HuH-7.5 (cell line): ENCODE data around the gene HBE1.
"Not testable (repeated sequence)": the region's sequence is repeated elsewhere in the genome, so short reads cannot be mapped to it uniquely, and the experiment has no call there.

Experiments
- DNase-seq: peaks from one replicate; pipeline ENCODE4 v3.0.0; 2011; ENCODE audit warnings: low spot score

HBE1 gene

DNA sequence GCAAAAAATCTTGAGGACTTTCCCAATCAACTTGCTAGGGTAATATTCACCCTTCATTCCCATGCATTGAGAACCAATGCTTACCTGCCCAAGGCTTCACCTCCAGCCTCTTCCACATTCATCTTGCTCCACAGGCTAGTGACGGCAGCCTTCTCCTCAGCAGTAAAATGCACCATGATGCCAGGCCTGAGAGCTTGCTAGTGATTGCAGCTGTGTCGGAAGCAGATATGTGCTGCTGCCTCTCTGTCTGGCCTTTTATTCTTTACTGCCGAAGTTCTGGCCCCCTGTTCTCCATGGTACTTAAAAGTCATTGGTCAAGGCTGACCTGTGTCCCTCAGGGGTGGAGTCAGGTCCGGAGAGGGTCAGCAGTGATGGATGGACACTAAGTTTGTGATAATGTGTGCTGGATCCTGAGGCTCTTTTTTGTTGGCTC lies at the start of gene HBE1:
HBE1 (minus strand) TSS at position 231 of the 433 bp plus-strand sequence; CDS start at position 176, 55 bp downstream.
- no peak for DNase-seq

- DNase-seq, result no peak
These were observed 47.5 kb upstream of the HBE1 start for GRCh38 chr11:5317292-5317691.

DNA sequence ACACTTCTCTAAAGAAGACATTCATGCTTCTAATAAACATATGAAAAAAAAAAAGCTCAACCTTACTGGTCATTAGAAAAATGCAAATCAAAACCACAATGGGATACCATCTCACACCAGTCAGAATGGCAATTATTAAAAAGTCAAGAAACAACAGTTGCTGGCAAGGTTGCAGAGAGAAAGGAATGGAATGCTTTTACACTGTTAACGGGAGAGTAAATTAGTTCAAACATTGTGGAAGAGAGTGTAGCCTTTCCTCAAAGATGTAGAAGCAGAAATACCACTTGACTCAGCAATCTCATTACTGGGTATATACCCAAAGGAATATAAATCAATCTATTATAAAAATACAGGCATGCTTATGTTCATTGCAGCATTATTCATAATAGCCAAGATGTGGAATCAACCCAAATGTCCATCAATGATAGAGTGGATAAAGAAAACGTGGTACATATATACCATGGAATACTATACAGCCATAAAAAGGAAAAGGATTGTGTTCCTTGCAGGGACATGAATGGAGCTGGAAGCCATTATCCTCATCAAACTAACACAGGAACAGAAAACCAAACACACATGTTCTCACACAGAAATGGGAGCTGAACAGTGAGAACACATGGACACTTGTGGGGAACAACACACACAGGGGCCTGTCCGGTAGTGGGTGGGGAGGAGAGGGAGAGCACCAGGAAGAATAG lies 43.7 kb upstream of the HBE1 start:
- DNase-seq, result not testable (repeated sequence)

- no peak for DNase-seq
These were observed 40.7 kb upstream of the HBE1 start for GRCh38 chr11:5310423-5310822.

DNA sequence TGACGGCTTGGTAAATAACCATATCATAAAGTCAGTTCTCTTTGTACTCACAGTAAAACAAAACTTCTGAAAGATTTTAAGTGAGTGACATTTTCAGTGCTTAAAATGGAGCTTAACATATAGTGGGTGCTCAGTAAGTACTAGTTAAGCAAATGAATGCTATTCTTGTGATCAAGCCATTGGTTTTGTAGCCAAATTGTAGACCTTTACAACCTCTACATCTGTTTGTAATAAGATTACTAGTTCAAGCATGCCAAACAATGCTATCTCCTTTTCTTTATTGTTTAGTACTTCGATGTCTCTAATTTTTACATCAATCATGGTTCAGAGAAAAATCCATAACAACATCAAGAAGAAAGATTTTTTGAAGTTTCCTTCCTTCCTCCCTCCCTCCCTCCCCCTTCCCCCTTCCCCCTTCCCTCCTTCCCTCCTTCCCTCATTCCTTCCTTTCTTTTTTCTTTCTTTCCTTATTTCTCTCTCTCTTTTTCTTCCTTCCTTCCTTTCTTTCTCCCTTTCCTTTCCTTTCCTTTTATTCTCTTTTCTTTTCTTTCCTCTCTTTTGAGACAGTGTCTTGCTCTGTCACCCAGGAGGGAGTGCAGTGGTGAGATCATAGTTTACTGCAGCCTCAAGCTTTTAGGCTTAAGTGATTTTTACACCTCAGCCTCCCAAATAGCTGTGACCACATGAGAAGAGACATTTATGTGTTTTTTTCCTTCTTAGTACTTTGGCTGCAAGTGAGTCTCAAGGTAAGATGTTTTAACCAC lies 37.7 kb upstream of the HBE1 start:
- DNase-seq, result no peak

DNA sequence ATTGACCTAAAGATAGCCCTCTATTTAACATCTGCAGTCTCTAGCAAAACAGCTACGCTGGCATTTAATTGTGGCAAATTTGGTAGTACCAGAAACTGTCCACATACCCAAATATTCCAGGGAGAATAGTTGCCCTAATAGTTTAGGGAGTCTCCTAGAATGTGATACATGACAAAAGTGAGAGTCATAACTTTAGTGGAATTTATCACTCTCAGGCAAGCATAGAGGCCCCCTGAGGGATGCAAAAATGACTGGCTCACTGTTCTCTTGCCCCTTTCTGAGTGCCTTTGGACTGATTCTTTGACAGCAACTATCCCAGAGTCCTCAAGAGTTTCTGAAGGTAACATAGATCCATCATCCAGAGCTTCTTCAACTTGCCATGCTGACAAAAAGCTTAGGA lies 34.3 kb upstream of the HBE1 start:
- no peak for DNase-seq

- no peak for DNase-seq
These were observed 33.9 kb upstream of the HBE1 start for GRCh38 chr11:5303626-5304025.

DNA sequence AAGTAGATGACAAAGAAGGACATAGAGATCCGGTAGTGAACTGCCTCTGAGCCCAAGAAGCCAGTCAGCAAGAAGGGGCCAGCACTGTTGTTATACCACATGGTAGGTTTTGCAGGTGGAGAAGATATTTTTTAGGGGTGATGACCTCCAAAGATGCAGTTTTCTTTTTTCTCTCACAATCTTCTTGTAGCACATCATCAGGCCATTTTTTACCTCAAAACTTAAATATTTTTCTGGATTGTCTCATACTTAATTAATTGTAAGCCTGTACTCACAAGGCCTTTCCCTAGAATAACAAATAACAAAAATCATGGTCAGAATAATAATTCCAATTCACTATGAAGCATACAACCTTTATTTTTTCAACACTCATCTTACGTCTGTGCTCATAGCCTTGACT lies 32.1 kb upstream of the HBE1 start, which contains the start of gene OR51B4:
OR51B4 (minus strand) TSS at position 101 of the 400 bp plus-strand sequence; CDS start at position 101, 0 bp downstream.
- DNase-seq, result no peak

DNA sequence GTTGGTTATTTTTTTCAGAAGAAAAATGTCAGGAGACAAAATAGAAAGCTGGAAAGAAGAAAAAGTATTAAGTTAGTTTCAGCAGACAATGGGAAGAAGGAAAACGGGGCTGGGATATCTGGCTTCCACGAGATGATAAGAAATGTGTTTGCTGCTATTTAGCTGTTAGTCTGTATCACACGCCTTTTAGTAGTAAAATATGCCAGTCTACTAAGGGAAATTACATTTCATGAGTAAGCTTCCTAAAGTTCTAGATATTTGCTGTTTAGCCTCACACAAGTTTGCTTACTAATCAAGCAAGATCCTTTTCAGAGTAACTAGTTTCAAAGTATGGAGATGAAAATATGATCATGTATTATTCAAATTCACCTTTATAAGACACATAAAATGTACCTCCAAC lies 30.5 kb upstream of the HBE1 start:
- DNase-seq, result no peak

GRCh38 chr11:5298451-5298850 lies 28.7 kb upstream of the HBE1 start:
- no peak for DNase-seq

- no peak for DNase-seq
These were observed 28.1 kb upstream of the HBE1 start for GRCh38 chr11:5297721-5298323.

DNA sequence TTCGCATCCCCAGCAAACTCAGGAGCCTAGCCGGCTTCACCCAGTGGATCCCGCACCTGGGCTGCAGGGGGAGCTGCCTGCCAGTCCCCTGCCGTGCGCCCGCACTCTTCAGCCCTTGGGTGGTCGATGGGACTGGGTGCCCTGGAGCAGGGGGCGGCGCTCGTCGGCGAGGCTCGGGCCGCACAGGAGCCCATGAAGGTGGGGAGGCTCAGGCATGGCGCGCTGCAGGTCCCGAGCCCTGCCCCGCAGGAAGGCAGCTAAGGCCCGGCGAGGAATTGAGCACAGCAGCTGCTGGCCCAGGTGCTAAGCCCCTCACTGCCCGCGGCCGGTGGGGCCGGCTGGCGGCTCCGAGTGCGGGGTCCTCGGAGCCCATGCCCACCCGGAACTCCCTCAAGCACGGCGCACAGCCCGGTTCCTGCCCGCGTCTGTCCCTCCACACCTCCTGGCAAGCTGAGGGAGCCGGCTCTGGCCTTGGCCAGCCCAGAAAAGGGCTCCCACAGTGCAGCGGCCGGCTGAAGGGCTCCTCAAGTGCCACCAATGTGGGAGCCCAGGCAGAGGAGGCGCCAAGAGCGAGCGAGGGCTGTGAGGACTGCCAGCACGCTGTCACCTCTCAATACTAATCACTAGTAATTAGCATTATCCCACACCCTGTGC lies 24.7 kb upstream of the HBE1 start:
- not testable (repeated sequence) for DNase-seq

GRCh38 chr11:5293028-5293427 lies 23.3 kb upstream of the HBE1 start:
- no peak for DNase-seq

- no peak for DNase-seq
These were observed 21.6 kb upstream of the HBE1 start for GRCh38 chr11:5291207-5291838.

DNA sequence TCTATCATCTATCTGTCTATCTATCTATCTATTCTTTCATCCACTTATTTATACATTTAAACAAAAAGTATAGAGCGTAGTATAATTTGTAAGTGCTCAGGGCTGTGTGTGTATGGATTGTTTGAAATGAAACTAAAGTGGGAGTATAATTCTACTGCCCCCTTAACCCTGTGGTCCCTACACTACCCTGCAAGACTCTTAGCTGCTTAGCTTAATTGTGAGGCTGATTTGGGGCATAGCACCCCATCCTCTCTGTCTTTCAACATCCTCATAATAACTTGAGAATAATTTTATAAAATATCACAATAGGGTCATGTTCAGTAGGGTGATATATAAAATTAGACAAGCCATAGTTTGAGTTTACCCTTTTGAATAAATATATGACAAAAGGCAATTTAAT lies 20.4 kb upstream of the HBE1 start:
- no peak for DNase-seq

DNA sequence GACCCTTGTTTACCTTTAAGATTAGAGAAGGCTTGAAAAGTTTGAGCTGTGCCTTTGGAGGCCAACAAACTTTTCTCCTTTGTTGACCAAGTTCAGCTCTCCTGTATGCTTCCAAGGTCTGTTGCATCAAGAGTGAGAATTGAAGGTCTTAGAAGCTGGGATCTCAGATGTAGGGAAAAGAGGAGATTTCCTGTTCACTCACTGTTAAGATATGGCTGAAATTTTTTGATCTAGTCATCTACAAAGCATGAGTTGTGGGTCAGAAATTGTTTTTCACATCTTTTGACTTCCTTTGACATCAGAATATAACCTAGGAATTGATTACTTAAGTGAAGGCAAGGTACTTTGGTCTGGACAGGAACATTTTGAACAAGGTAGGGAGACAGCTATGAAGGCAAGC lies 20.0 kb upstream of the HBE1 start:
- no peak for DNase-seq

DNA sequence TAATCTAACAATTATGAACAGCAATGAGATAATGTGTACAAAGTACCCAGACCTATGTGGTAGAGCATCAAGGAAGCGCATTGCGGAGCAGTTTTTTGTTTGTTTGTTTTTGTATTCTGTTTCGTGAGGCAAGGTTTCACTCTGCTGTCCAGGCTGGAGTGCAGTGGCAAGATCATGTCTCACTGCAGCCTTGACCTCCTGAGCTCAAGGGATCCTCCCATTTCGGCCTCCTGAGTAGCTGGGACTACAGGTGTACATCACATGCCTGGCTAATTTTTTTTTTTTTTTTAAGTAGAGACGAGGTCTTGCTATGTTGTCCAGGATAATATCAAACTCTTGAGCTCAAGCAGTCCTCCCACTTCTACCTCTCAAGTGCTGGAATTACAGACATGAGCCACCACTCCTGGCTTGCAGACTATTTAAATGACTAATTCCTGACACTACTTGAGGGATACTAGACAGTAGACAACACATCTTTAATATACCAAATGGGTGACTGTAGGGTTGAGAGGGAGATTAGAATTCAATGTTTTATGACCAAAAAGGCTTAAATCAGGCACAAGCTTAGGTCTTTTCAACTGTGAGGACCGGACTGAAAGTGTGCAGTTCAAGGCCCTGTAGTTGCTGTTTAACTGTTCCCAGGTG lies 19.3 kb upstream of the HBE1 start:
- DNase-seq, result no peak

- DNase-seq, result no peak
These were observed 18.6 kb upstream of the HBE1 start for GRCh38 chr11:5288108-5288905.

DNA sequence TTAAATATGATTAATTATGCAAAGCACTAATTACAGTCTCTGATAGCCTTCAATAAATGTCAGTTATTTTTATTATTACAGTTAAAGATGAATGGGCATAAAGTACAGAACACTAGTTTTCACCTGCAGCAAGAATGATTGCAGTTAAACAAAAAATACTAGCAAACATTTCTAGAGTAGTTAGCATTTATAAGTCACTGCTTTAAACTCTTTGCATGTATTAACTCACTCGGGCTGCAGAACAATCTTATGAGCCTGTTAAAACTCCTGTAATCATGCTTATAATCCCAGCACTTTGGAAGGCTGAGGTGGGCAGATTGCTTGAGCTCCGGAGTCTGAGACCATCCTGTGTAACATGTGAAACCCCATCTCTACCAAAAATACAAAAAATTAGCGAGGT lies 17.2 kb upstream of the HBE1 start:
- DNase-seq, result no peak

GRCh38 chr11:5286351-5286750 lies 16.6 kb upstream of the HBE1 start:
- no peak for DNase-seq
